Cardiac muscle cell (in vitro differentiated cells and primary cell): ENCODE measurements around the gene TRIM15. TPM values are rescaled to one million over a fixed set of nuclear protein-coding genes. Genes with fewer than 3 reads are reported as not detected.
"Not testable (repeated sequence)": the region's sequence is repeated elsewhere in the genome, so short reads cannot be mapped to it uniquely, and the experiment has no call there.

ENCODE experiments used
- DNase-seq, 2 donors: peaks; one replicate each; pipeline versions ENCODE4 v3.0.0 to v3.0.0-alpha.2; 2010 to 2017; ENCODE audit warnings: low read depth in 1 of 2, low spot score in 1 of 2
- H3K27ac ChIP-seq: fragments of 200-600 bp; sonication (generic); 2 replicates; pipeline ENCODE4 v1.5.1; 2016
- H3K27me3 ChIP-seq: fragments of 200-600 bp; sonication (generic); 2 replicates; pipeline ENCODE4 v1.6.0; 2016; ENCODE audit warnings: control low read depth
- H3K36me3 ChIP-seq: fragments of 200-600 bp; sonication (generic); 2 replicates; pipeline ENCODE4 v1.5.1; 2016; ENCODE audit warnings: control low read depth
- H3K4me1 ChIP-seq: fragments of 200-600 bp; sonication (generic); 2 replicates; pipeline ENCODE4 v1.8.1; 2017; ENCODE audit warnings: low read depth, mild to moderate bottlenecking, mixed run types
- H3K4me3 ChIP-seq: fragments of 200-600 bp; sonication (generic); 2 replicates; pipeline ENCODE4 v1.5.1; 2016; ENCODE audit warnings: mild to moderate bottlenecking
- H3K9me3 ChIP-seq: fragments of 200-600 bp; sonication (generic); 2 replicates; pipeline ENCODE4 v1.5.1; 2017; ENCODE audit warnings: low read depth, mild to moderate bottlenecking, control low read depth
- CTCF ChIP-seq: IDR thresholded peaks from 2 replicates; pipeline ENCODE4 v1.5.1; 2012; ENCODE audit warnings: low read depth, mild to moderate bottlenecking, low read length
- polyA plus RNA-seq: library from polyadenylated mRNA; unstranded; fragments of >200 nt; fragmentation: Nextera tagmentation; extraction: Ambion mirVana; gene quantifications from 2 replicates; pipeline ENCODE4 v1.2.1, GENCODE V29; 2016
- total RNA-seq: library from RNA; depleted of rRNA; stranded (reverse); fragments of >200 nt; gene quantifications from 2 replicates; pipeline ENCODE4 v1.2.3, GENCODE V29; 2016

The TRIM15 gene
- total and polyA plus RNA-seq, 2 experiments from 2014 or later: not detected

GRCh38 chr6:30130887-30131862 lies 32.2 kb upstream of the TRIM15 start:
- Histone ChIP-seq H3K9me3 (no peaks in the 10 kb centered on the region), H3K27me3 (peaks cover 94% of the 10 kb centered on the region), H3K4me1 (no peaks in the 10 kb centered on the region), H3K27ac (no peak overlapping the region), H3K36me3 (no peaks in the 10 kb centered on the region), H3K4me3 (no peak overlapping the region)
- DNase-seq: peak; percentile 86 to 90
- peak; percentile 100 for TF ChIP-seq CTCF

- Histone ChIP-seq H3K4me1 (no peaks in the 10 kb centered on the region), H3K27ac (no peak overlapping the region), H3K4me3 (no peak overlapping the region), H3K27me3 (peaks cover 94% of the 10 kb centered on the region), H3K9me3 (no peaks in the 10 kb centered on the region), H3K36me3 (no peaks in the 10 kb centered on the region)
- no peak for DNase-seq
- TF ChIP-seq CTCF: no peak
Observed at GRCh38 chr6:30131947-30132497, 31.3 kb upstream of the TRIM15 start.

- TF ChIP-seq CTCF: no peak
Observed at GRCh38 chr6:30135147-30135546, 28.2 kb upstream of the TRIM15 start.

GRCh38 chr6:30135757-30136156 lies 27.6 kb upstream of the TRIM15 start, which contains the start of gene TRIM40:
Gene TRIM40, plus strand, starts transcription at chr6:30136140. Its CDS starts 897 bp downstream, at chr6:30137037.
- no peak within 1 kb of the TSS for H3K27ac ChIP-seq
- no peak for DNase-seq
- no peaks in the 10 kb centered on the region for H3K9me3 ChIP-seq
- H3K27me3 ChIP-seq: peaks cover 79% of the 10 kb centered on the region
- H3K4me3 ChIP-seq: no peak within 1 kb of the TSS
- no peaks in the 10 kb centered on the region for H3K4me1 ChIP-seq
- no peak for TF ChIP-seq CTCF
- no peaks in the 10 kb centered on the region for H3K36me3 ChIP-seq

More at GRCh38 chr6:30135147-30135546, 28.2 kb upstream of the TRIM15 start:
- H3K4me1 ChIP-seq: no peaks in the 10 kb centered on the region
- no peak overlapping the region for H3K27ac ChIP-seq
- no peaks in the 10 kb centered on the region for H3K36me3 ChIP-seq
- DNase-seq: no peak
- peaks cover 84% of the 10 kb centered on the region for H3K27me3 ChIP-seq
- H3K9me3 ChIP-seq: no peaks in the 10 kb centered on the region
- H3K4me3 ChIP-seq: no peak overlapping the region

GRCh38 chr6:30136570-30137286 lies 26.6 kb upstream of the TRIM15 start:
- peaks cover 75% of the 10 kb centered on the region for H3K27me3 ChIP-seq
- H3K9me3 ChIP-seq: no peaks in the 10 kb centered on the region
- H3K36me3 ChIP-seq: no peaks in the 10 kb centered on the region
- no peaks in the 10 kb centered on the region for H3K4me1 ChIP-seq
- no peak overlapping the region for H3K4me3 ChIP-seq
- no peak for TF ChIP-seq CTCF
- no peak for DNase-seq
- H3K27ac ChIP-seq: no peak overlapping the region

- not testable (repeated sequence) for H3K27ac ChIP-seq, H3K4me1 ChIP-seq, H3K9me3 ChIP-seq, H3K36me3 ChIP-seq, H3K4me3 ChIP-seq, DNase-seq
- H3K27me3 ChIP-seq: peaks cover 56% of the 10 kb centered on the region
Observed at GRCh38 chr6:30140240-30140639, 23.1 kb upstream of the TRIM15 start.
